Measurements from ENCODE around the gene DNAH6.

Gene DNAH6

GRCh38 chr2:84487298-84487996 is 28.9 kb upstream of the DNAH6 start:
- TF ChIP-seq, protein P1, sequence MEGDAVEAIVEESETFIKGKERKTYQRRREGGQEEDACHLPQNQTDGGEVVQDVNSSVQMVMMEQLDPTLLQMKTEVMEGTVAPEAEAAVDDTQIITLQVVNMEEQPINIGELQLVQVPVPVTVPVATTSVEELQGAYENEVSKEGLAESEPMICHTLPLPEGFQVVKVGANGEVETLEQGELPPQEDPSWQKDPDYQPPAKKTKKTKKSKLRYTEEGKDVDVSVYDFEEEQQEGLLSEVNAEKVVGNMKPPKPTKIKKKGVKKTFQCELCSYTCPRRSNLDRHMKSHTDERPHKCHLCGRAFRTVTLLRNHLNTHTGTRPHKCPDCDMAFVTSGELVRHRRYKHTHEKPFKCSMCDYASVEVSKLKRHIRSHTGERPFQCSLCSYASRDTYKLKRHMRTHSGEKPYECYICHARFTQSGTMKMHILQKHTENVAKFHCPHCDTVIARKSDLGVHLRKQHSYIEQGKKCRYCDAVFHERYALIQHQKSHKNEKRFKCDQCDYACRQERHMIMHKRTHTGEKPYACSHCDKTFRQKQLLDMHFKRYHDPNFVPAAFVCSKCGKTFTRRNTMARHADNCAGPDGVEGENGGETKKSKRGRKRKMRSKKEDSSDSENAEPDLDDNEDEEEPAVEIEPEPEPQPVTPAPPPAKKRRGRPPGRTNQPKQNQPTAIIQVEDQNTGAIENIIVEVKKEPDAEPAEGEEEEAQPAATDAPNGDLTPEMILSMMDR (IDR thresholded peaks at IDR 0.05; ENCODE audit: insufficient read depth, low read length, poor library complexity, severe bottlenecking): no peak
- no peaks in the 10 kb centered on the region for H3K27me3 ChIP-seq (replicated peaks; ENCODE audit: control insufficient read depth, insufficient read depth, low read length)
- H3K4me3 ChIP-seq (replicated peaks; ENCODE audit: low read depth, low read length): no peak overlapping the region
- DNase-seq (ENCODE audit: extremely low read depth, insufficient read length): no peak
- no peaks in the 10 kb centered on the region for H3K36me3 ChIP-seq (ENCODE audit: control insufficient read depth, insufficient read depth, low read length)

- Histone ChIP-seq H3K4me3 (replicated peaks; ENCODE audit: low read depth, low read length) (no peak overlapping the region), H3K36me3 (ENCODE audit: control insufficient read depth, insufficient read depth, low read length) (no peaks in the 10 kb centered on the region), H3K27me3 (replicated peaks; ENCODE audit: control insufficient read depth, insufficient read depth, low read length) (no peaks in the 10 kb centered on the region)
- TF ChIP-seq, protein P1 (IDR thresholded peaks at IDR 0.05; ENCODE audit: insufficient read depth, low read length, poor library complexity, severe bottlenecking): no peak
- no peak for DNase-seq (ENCODE audit: extremely low read depth, insufficient read length)
Observed at GRCh38 chr2:84491256-84491655, 25.0 kb upstream of the DNAH6 start.

DNA sequence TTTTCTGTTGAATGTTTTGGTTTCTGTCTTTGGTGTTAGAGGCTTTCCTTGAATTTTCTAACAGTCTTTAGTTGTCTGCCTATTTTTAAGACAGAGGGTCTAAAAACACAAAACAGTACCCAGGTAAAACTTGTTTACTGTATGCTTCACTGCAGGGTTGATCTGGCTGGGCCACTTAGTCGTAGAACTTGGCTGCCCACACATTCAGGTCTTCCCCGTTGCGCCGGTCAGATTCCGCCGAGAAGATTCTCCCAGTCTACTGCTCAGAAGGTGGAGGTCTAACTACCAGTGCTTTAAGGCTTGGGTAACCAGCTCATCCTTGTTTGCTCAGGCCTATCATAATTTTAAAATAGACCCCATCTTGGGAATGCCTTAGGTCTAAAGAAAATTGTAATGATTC is 24.6 kb upstream of the DNAH6 start:
- TF ChIP-seq, protein P1 (IDR thresholded peaks at IDR 0.05; ENCODE audit: insufficient read depth, low read length, poor library complexity, severe bottlenecking): no peak
- Histone ChIP-seq H3K4me3 (replicated peaks; ENCODE audit: low read depth, low read length) (no peak overlapping the region), H3K36me3 (ENCODE audit: control insufficient read depth, insufficient read depth, low read length) (no peaks in the 10 kb centered on the region), H3K27me3 (replicated peaks; ENCODE audit: control insufficient read depth, insufficient read depth, low read length) (no peaks in the 10 kb centered on the region)
- no peak for DNase-seq (ENCODE audit: extremely low read depth, insufficient read length)

GRCh38 chr2:84492571-84492970 is 23.7 kb upstream of the DNAH6 start:
- Histone ChIP-seq H3K36me3 (ENCODE audit: control insufficient read depth, insufficient read depth, low read length) (no peaks in the 10 kb centered on the region), H3K4me3 (replicated peaks; ENCODE audit: low read depth, low read length) (no peak overlapping the region), H3K27me3 (replicated peaks; ENCODE audit: control insufficient read depth, insufficient read depth, low read length) (no peaks in the 10 kb centered on the region)
- TF ChIP-seq, protein P1 (IDR thresholded peaks at IDR 0.05; ENCODE audit: insufficient read depth, low read length, poor library complexity, severe bottlenecking): no peak
- DNase-seq (ENCODE audit: extremely low read depth, insufficient read length): no peak

GRCh38 chr2:84493514-84493913 is 22.8 kb upstream of the DNAH6 start:
- no peaks in the 10 kb centered on the region for H3K27me3 ChIP-seq (replicated peaks; ENCODE audit: control insufficient read depth, insufficient read depth, low read length)
- H3K36me3 ChIP-seq (ENCODE audit: control insufficient read depth, insufficient read depth, low read length): no peaks in the 10 kb centered on the region
- TF ChIP-seq, protein P1 (IDR thresholded peaks at IDR 0.05; ENCODE audit: insufficient read depth, low read length, poor library complexity, severe bottlenecking): no peak
- H3K4me3 ChIP-seq (replicated peaks; ENCODE audit: low read depth, low read length): no peak overlapping the region
- no peak for DNase-seq (ENCODE audit: extremely low read depth, insufficient read length)

DNA sequence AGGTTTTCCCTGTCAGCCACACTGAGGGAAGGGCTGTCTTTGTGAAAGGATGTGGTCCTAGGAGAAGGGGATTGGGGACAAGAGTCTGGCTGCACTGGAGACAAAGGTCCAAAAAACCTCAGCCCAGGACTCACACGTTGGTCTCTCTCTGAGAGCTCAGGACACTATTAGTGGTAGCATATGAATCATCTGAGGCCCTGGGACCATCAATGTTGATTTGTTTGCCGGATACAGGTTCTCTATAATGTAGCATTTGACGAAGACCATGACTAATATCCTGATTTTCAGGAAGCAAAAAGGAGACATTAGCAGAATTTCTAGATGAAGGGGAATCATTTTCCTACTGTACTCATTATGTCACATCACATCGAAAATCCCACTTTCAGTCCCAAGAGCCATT is 22.2 kb upstream of the DNAH6 start:
- TF ChIP-seq, protein P1 (IDR thresholded peaks at IDR 0.05; ENCODE audit: insufficient read depth, low read length, poor library complexity, severe bottlenecking): no peak
- no peak for DNase-seq (ENCODE audit: extremely low read depth, insufficient read length)
- Histone ChIP-seq H3K36me3 (ENCODE audit: control insufficient read depth, insufficient read depth, low read length) (no peaks in the 10 kb centered on the region), H3K27me3 (replicated peaks; ENCODE audit: control insufficient read depth, insufficient read depth, low read length) (no peaks in the 10 kb centered on the region), H3K4me3 (replicated peaks; ENCODE audit: low read depth, low read length) (no peak overlapping the region)

Measured in GM06990 (cell line).